B cell (primary cell): ENCODE measurements around the gene HOXA2. TPM values are rescaled to one million over a fixed set of nuclear protein-coding genes. Genes with fewer than 3 reads are reported as not detected.

ENCODE experiments used
- ATAC-seq: fragments of 200-7000 bp; cut with Tn5 transposase; one replicate; pipeline ENCODE4 v1.10.0; 2021; ENCODE audit warnings: low read depth, mild to moderate bottlenecking, moderate number of reproducible peaks, moderate library complexity
- CTCF ChIA-PET: fragments of 350-600 bp; sonication (Branson Sonifier 250); formaldehyde crosslinking; loops from one replicate; lab custom pipeline; 2021; ENCODE audit warnings: antibody characterized with exemption, inconsistent platforms; lab: Charles Lee
- POLR2A ChIA-PET: fragments of 350-600 bp; sonication (Branson Sonifier 250); formaldehyde crosslinking; loops from one replicate; lab custom pipeline; 2021; ENCODE audit warnings: antibody characterized with exemption; lab: Charles Lee
- DNase-seq: peaks from one replicate; pipeline ENCODE4 v3.0.0; 2013
- H2AFZ ChIP-seq: 2 replicates; pipeline ENCODE4 v1.6.1; 2012; ENCODE audit warnings: mild to moderate bottlenecking, low read depth, low read length; ENCODE audit not compliant: insufficient read depth, poor library complexity, severe bottlenecking
- H3K27ac ChIP-seq, 2 donors: 1 replicate in 1 of 2; 2 replicates in 1 of 2; pipeline ENCODE4 v1.5.1; 2012 to 2013; ENCODE audit warnings: low read length in 2 of 2, mild to moderate bottlenecking in 2 of 2, moderate library complexity in 1 of 2
- H3K27me3 ChIP-seq, 4 experiments: fragments of 200-600 bp in 1 of 4; sonication (generic) in 1 of 4; replicated peaks in 1 of 4; 1 replicate in 2 of 4; 2 replicates in 2 of 4; pipeline versions ENCODE4 v1.6.1 to v1.7.0; 2013 to 2016; ENCODE audit warnings: low read length in 3 of 4, mild to moderate bottlenecking in 2 of 4, mixed read lengths in 1 of 4, moderate library complexity in 1 of 4; ENCODE audit not compliant: insufficient read depth in 4 of 4, control insufficient read depth in 3 of 4; ENCODE audit errors: control extremely low read depth in 1 of 4
- H3K36me3 ChIP-seq, 2 experiments: replicated peaks in 1 of 2; 1 replicate in 1 of 2; 2 replicates in 1 of 2; pipeline versions ENCODE4 v1.6.1 to v1.7.1; 2013; ENCODE audit warnings: low read length in 1 of 2; ENCODE audit not compliant: insufficient read depth in 2 of 2, control insufficient read depth in 1 of 2; ENCODE audit errors: control extremely low read depth in 1 of 2, extremely low read depth in 1 of 2
- H3K4me1 ChIP-seq, 2 donors: fragments of 200-600 bp in 1 of 2; sonication (generic) in 1 of 2; 1 replicate in 1 of 2; 2 replicates in 1 of 2; pipeline versions ENCODE4 v1.5.1 to v1.6.1; 2013 to 2017; ENCODE audit warnings: low read length in 2 of 2; ENCODE audit not compliant: control insufficient read depth in 2 of 2, insufficient read depth in 2 of 2
- H3K4me2 ChIP-seq: replicated peaks from 2 replicates; pipeline ENCODE3; 2012; ENCODE audit warnings: mild to moderate bottlenecking, low read depth, low read length; ENCODE audit not compliant: poor library complexity, severe bottlenecking
- H3K4me3 ChIP-seq, 5 experiments: fragments of 200-600 bp in 1 of 5; sonication (generic) in 1 of 5; 1 replicate in 3 of 5; 2 replicates in 2 of 5; pipeline versions ENCODE4 v1.5.1 to v1.7.0; 2011 to 2016; ENCODE audit warnings: low read length in 4 of 5, mild to moderate bottlenecking in 4 of 5, low read depth in 2 of 5, control low read depth in 1 of 5, moderate library complexity in 1 of 5; ENCODE audit not compliant: insufficient read depth in 1 of 5; ENCODE audit errors: control extremely low read depth in 1 of 5, extremely low read depth in 1 of 5
- H3K79me2 ChIP-seq: fragments of 200-600 bp; sonication (generic); one replicate; pipeline ENCODE4 v1.6.0; 2016; ENCODE audit warnings: low read length; ENCODE audit not compliant: control insufficient read depth, insufficient read depth
- H3K9ac ChIP-seq: fragments of 200-600 bp; sonication (generic); 2 replicates; pipeline ENCODE4 v1.6.1; 2017; ENCODE audit warnings: mild to moderate bottlenecking, low read length, moderate library complexity
- H3K9me3 ChIP-seq, 3 donors: one replicate each; pipeline versions ENCODE4 v1.6.1 to v1.7.1; 2013; ENCODE audit warnings: low read length in 2 of 3; ENCODE audit not compliant: control insufficient read depth in 2 of 3, insufficient read depth in 1 of 3; ENCODE audit errors: control extremely low read depth in 1 of 3
- H4K20me1 ChIP-seq: 2 replicates; pipeline ENCODE4 v1.6.0; 2012; ENCODE audit warnings: mild to moderate bottlenecking, low read length; ENCODE audit not compliant: insufficient read depth, control insufficient read depth, poor library complexity, severe bottlenecking
- H3K27ac Mint-ChIP-seq: one replicate; pipeline ENCODE4 v1.8.0; 2021; ENCODE audit warnings: mixed read lengths
- H3K27me3 Mint-ChIP-seq: one replicate; pipeline ENCODE4 v1.8.0; 2021; ENCODE audit warnings: mixed read lengths
- H3K4me1 Mint-ChIP-seq: one replicate; pipeline ENCODE4 v1.8.0; 2021; ENCODE audit warnings: mixed read lengths
- H3K4me3 Mint-ChIP-seq: one replicate; pipeline ENCODE4 v1.8.0; 2021; ENCODE audit warnings: mixed read lengths
- H3K9me3 Mint-ChIP-seq: one replicate; pipeline ENCODE4 v1.8.0; 2022; ENCODE audit warnings: mixed read lengths; ENCODE audit not compliant: insufficient read depth
- CTCF ChIP-seq: fragments of 200-600 bp; IDR thresholded peaks from one replicate; pipeline ENCODE4 v1.8.0; 2022; ENCODE audit warnings: antibody characterized with exemption, mild to moderate bottlenecking
- EZH2 ChIP-seq: IDR thresholded peaks from 2 replicates; pipeline ENCODE4 v1.6.1; 2012; ENCODE audit warnings: borderline replicate concordance, low read depth, mild to moderate bottlenecking, moderate library complexity, low read length; ENCODE audit not compliant: insufficient read depth, poor library complexity, severe bottlenecking
- WGBS: methylation state at CpG from one replicate; pipeline ENCODE4 v1.1.5; 2013; ENCODE audit warnings: missing lambda C conversion rate; ENCODE audit not compliant: insufficient coverage; 5-methylcytosine and 5-hydroxymethylcytosine counted together
- intact Hi-C: fragments of 100-400 bp; cut with micrococcal nuclease; formaldehyde crosslinking; loops from one replicate; pipeline ENCODE4 v1.10.0; 2022
- polyA plus RNA-seq: library from polyadenylated mRNA; depleted of rRNA; stranded (reverse); fragments of >200 nt; gene quantifications from 2 replicates; pipeline ENCODE4 v1.2.3, GENCODE V29; 2012
- total RNA-seq, 2 donors: library from RNA; stranded (reverse); fragments of 120-200 nt in 1 of 2; gene quantifications; 1 replicate in 1 of 2; 2 replicates in 1 of 2; pipeline versions ENCODE4 v1.2.3 to v1.2.4, GENCODE V29; 2013 to 2022

HOXA2 gene
- total and polyA plus RNA-seq, 2 donors (not counting 1 experiment from before 2014, with no cell fraction given): not detected

DNA sequence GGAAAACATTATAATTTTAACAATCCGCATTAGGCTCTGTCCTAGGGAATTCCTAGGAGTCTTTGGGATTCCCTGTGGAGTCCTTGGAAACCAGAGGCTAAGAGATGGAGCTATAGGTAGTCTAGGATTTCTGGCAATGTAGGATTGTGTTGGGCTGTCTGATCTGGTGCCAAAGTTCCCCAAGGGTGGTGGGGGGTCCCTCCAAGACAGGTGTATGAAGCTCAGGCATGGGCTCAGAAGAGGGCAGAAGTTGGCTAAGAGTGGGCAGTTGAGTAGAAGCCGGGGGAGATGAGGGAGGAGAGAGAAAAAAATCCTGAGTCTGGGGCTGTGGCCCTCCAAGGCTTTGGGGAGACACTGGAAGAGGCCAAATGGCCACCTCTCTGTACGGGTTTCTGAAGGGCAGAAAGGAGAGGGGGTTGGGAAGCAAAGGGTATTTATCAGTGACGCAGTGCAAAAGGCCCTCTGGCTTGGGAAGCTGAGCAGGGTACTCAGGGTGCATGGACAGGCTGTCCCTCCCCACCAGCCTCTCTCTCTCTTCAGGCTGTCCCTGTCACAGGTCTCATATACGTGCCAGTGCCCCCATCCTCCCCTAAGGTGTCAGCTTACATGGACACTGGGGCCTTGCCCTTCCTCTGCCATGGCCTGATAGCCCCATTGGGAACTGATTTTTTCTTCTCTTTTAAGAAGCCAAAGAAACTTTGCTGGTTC, 44.2 kb upstream of the HOXA2 start:
- no peak overlapping the region for H3K27ac Mint-ChIP-seq
- Histone ChIP-seq H3K9me3 (peaks cover 0 to 73% (median 0%) of the 10 kb centered on the region in 3 donors), H3K4me1 (peaks cover 38 to 40% of the 10 kb centered on the region in 2 donors), H3K4me2 (peak overlapping the region; percentile 69), H3K27ac (no peak overlapping the region), H2AFZ (no peak overlapping the region), H3K36me3 (no peaks in the 10 kb centered on the region), H3K79me2 (no peaks in the 10 kb centered on the region), H3K27me3 (peaks cover 0 to 89% (median 57%) of the 10 kb centered on the region in 4 experiments), H3K4me3 (no peak overlapping the region), H4K20me1 (no peaks in the 10 kb centered on the region), H3K9ac (no peak overlapping the region)
- DNase-seq: peak; percentile 3
- ChIA-PET POLR2A (no interaction called here), CTCF (interaction anchor here (6.9 kb wide), 1 partner anchor 16 kb away, joined by 52 read pairs; no protein-coding TSS in a partner anchor)
- ATAC-seq: no peak
- TF ChIP-seq EZH2 (no peak), CTCF (no peak)
- peaks cover 61% of the 10 kb centered on the region for H3K27me3 Mint-ChIP-seq
- no peaks in the 10 kb centered on the region for H3K9me3 Mint-ChIP-seq
- WGBS: 91% methylated on average over 3 of the region's 5 CpGs
- intact Hi-C loops: no loop called here
- H3K4me3 Mint-ChIP-seq: peak overlapping the region; percentile 80
- peaks cover 31% of the 10 kb centered on the region for H3K4me1 Mint-ChIP-seq

- Mint-ChIP-seq H3K4me1 (peaks cover 24% of the 10 kb centered on the region), H3K9me3 (no peaks in the 10 kb centered on the region), H3K4me3 (no peak overlapping the region), H3K27me3 (peaks cover 60% of the 10 kb centered on the region), H3K27ac (no peak overlapping the region)
- Histone ChIP-seq H3K27ac (no peak overlapping the region), H3K4me1 (peaks cover 31 to 33% of the 10 kb centered on the region in 2 donors), H4K20me1 (no peaks in the 10 kb centered on the region), H3K36me3 (no peaks in the 10 kb centered on the region), H3K4me3 (no peak overlapping the region), H3K79me2 (no peaks in the 10 kb centered on the region), H3K9me3 (peaks cover 0 to 66% (median 0%) of the 10 kb centered on the region in 3 donors), H3K9ac (no peak overlapping the region), H3K4me2 (no peak overlapping the region), H3K27me3 (peaks cover 0 to 82% (median 50%) of the 10 kb centered on the region in 4 experiments), H2AFZ (no peak overlapping the region)
- ChIA-PET CTCF (interaction anchor here (0.8 kb wide), 1 partner anchor 17 kb away, joined by 3 read pairs; no protein-coding TSS in a partner anchor), POLR2A (no interaction called here)
- DNase-seq (no peak), ATAC-seq (no peak)
- TF ChIP-seq EZH2: no peak
- TF ChIP-seq CTCF: no peak
- 100% methylated on average over 5 of the region's 11 CpGs for WGBS
- intact Hi-C loops: no loop called here
Measured at GRCh38 chr7:27145914-27146412, 43.5 kb upstream of the HOXA2 start.
